ENCODE results near the gene ELFN1. TPM values are rescaled to one million over a fixed set of nuclear protein-coding genes. Genes with fewer than 3 reads are reported as not detected.

ELFN1 gene
- total RNA-seq, 1 donor from 2014 or later, result 1.6 TPM

DNA sequence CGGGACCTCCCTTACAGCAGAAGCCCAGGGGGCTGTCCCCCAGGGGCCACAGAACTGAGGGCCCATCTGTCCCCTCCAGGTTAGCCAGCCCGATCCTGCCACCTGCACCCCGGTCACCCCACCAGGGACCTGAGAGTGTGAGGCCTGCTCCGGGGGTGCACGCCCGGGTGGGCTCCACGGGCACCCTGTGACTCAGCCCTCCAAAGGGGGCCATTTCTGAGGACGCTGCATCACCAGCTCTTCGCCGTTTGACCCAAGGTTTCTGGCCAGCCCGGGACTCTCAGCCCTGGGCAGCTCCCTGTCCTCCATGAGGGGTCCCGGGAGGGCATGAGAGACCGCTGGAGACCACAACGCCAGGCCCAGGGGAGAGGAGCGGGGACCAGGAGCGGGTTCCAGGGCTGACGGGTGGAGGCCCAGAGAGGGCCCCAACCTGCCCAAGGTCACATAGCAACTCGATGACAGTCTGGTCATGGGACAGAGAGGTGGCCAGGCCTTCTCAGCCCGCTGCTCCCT is 79.3 kb downstream of the ELFN1 start:
- peaks cover 0 to 8% (median 2%) of the 10 kb centered on the region in 3 donors for H3K4me1 ChIP-seq (ENCODE audit: control insufficient read depth in 3 of 3, insufficient read depth in 3 of 3, low read length in 3 of 3)
- H3K9ac ChIP-seq (ENCODE audit: low read depth in 1 of 3, low read length in 3 of 3), result no peak overlapping the region
- H3K27me3 ChIP-seq (ENCODE audit: control insufficient read depth in 3 of 3, insufficient read depth in 3 of 3, low read length in 3 of 3), result peaks cover 7 to 35% (median 28%) of the 10 kb centered on the region in 3 donors
- H3K9me3 ChIP-seq (ENCODE audit: control insufficient read depth in 3 of 3, low read length in 3 of 3), result no peaks in the 10 kb centered on the region
- no peaks in the 10 kb centered on the region for H3K36me3 ChIP-seq (ENCODE audit: control insufficient read depth in 3 of 3, insufficient read depth in 3 of 3, low read length in 3 of 3)
- no peak overlapping the region for H3K4me3 ChIP-seq (ENCODE audit: low read length in 3 of 3)
- no peak overlapping the region for H3K27ac ChIP-seq (ENCODE audit: low read depth, low read length)

DNA sequence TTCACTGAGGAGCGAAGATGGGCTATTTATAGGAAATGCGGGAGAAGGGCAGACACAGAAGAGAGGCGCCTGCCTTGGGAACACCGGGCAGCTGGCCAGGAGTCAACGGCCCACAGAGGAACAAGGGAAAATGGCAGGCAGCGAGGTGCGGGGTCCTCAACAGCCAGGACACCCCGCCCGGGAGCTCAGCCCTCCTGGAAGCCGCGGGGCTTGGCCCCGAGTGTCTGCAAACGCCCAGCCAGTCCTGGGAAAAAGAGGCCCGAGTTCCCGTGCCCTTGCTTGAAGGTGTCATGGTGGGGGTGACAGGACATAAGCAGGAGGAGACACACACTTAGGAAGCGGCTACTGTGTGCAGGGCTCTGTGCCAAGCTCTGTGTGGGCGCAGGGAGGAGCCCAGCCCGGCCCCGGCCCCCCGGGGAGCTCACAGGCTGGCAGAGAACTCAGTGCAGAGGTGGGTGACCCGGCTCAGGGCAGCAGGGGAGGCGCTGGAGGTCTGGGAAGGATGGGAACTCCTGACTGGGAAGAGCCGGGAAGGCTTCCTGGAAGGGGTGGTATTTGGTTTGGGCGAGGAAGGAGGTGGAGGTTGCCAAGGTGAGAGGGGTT is 79.9 kb downstream of the ELFN1 start:
- no peak overlapping the region for H3K27ac ChIP-seq (ENCODE audit: low read depth, low read length)
- H3K4me3 ChIP-seq (ENCODE audit: low read length in 3 of 3), result no peak overlapping the region

DNA sequence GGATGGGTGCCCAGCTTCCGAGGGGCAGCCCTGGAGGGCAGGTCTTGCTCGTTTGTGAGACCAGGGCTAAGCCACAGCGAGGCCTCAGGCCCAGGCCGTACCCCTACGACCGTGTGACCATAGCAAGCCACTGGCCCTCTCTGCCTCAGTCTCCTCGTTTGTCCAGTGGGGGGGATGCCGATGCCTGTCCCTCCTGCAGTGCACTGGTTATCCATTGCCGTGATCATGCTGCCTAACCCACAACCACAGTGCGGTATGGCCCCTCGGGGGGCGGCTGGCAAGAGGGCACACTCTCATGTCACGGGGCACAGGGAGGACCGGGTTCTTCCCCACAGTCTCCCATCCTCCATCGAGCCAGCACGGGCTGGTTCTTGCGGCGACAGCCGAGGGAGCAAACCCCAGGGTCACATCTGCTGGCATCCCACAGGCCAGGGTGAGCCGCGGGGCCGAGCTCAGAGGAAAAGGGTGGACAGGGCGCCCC is 80.5 kb downstream of the ELFN1 start:
- H3K27me3 ChIP-seq (ENCODE audit: control insufficient read depth in 3 of 3, insufficient read depth in 3 of 3, low read length in 3 of 3), result peaks cover 8 to 35% (median 30%) of the 10 kb centered on the region in 3 donors
- H3K4me3 ChIP-seq (ENCODE audit: low read length in 3 of 3), result no peak overlapping the region
- H3K4me1 ChIP-seq (ENCODE audit: control insufficient read depth in 3 of 3, insufficient read depth in 3 of 3, low read length in 3 of 3), result peaks cover 0 to 8% (median 2%) of the 10 kb centered on the region in 3 donors
- H3K9me3 ChIP-seq (ENCODE audit: control insufficient read depth in 3 of 3, low read length in 3 of 3), result no peaks in the 10 kb centered on the region
- H3K36me3 ChIP-seq (ENCODE audit: control insufficient read depth in 3 of 3, insufficient read depth in 3 of 3, low read length in 3 of 3), result no peaks in the 10 kb centered on the region
- no peak overlapping the region for H3K27ac ChIP-seq (ENCODE audit: low read depth, low read length)
- no peak overlapping the region for H3K9ac ChIP-seq (ENCODE audit: low read depth in 1 of 3, low read length in 3 of 3)

More for the DNA sequence above, 79.9 kb downstream of the ELFN1 start:
- H3K27me3 ChIP-seq (ENCODE audit: control insufficient read depth in 3 of 3, insufficient read depth in 3 of 3, low read length in 3 of 3), result peaks cover 7 to 35% (median 28%) of the 10 kb centered on the region in 3 donors
- H3K36me3 ChIP-seq (ENCODE audit: control insufficient read depth in 3 of 3, insufficient read depth in 3 of 3, low read length in 3 of 3), result no peaks in the 10 kb centered on the region
- peaks cover 0 to 8% (median 2%) of the 10 kb centered on the region in 3 donors for H3K4me1 ChIP-seq (ENCODE audit: control insufficient read depth in 3 of 3, insufficient read depth in 3 of 3, low read length in 3 of 3)
- no peaks in the 10 kb centered on the region for H3K9me3 ChIP-seq (ENCODE audit: control insufficient read depth in 3 of 3, low read length in 3 of 3)
- no peak overlapping the region for H3K9ac ChIP-seq (ENCODE audit: low read depth in 1 of 3, low read length in 3 of 3)

DNA sequence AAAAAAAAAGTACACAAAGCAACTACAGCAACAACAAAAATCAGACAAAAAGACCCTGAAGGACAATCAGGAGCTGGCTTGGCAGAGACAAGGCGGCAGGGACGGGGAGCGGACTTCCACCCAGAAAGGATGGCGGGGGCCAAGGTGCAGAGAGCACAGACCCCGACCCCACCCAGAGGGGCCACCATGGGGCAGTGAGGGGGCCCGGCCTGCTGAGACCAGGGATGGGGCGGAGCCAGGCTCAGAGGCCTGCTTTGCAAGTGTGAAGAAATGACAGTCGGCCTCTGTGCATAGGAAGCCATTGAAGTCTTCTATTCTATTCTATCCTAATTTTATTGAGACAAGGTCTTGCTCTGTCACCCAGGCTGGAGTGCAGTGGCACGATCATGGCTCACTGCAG is 82.0 kb downstream of the ELFN1 start:
- Histone ChIP-seq H3K9ac (ENCODE audit: low read depth in 1 of 3, low read length in 3 of 3) (no peak overlapping the region), H3K4me3 (ENCODE audit: low read length in 3 of 3) (no peak overlapping the region), H3K36me3 (ENCODE audit: control insufficient read depth in 3 of 3, insufficient read depth in 3 of 3, low read length in 3 of 3) (no peaks in the 10 kb centered on the region), H3K27ac (ENCODE audit: low read depth, low read length) (no peak overlapping the region), H3K4me1 (ENCODE audit: control insufficient read depth in 3 of 3, insufficient read depth in 3 of 3, low read length in 3 of 3) (peaks cover 0 to 8% (median 2%) of the 10 kb centered on the region in 3 donors), H3K27me3 (ENCODE audit: control insufficient read depth in 3 of 3, insufficient read depth in 3 of 3, low read length in 3 of 3) (peaks cover 20 to 44% (median 41%) of the 10 kb centered on the region in 3 donors), H3K9me3 (ENCODE audit: control insufficient read depth in 3 of 3, low read length in 3 of 3) (no peaks in the 10 kb centered on the region)

DNA sequence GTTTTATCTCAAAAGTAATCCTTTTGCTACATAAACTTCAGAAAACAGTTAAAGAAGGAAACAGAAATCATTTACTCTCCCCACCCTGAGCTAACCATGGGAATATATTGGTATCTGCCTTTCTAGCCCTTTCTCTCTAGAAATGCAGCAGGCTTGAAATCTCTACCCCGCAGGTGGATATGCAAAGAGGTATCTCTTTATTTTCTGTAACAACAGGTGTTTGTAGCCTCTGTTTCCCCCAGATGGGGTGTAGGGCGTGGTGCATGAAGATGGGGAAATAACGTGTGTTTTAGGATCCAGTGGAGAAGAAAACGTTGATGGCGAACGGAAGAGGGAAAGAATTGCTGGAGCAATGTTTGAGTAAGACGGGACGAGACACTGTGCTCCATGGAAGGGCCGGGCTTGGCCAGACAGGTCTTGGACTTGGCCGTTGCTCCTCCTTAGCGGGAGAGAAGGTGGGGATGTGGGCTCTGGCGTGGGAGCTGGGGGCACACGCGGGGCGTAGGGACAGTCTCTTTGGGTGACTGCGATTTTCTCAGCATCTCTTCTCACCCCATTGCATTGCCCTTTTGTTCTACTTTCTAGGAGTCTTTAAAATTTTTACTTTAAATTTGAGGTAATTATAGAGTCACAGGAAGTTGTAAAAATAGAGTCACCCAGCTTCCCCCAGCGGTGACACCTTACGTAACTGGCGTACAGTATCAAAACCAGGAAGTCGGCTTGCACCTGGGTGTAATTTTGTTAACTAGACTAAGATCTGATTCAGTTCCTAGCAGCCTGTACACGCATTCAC is 82.9 kb downstream of the ELFN1 start:
- H3K9ac ChIP-seq (ENCODE audit: low read depth in 1 of 3, low read length in 3 of 3), result no peak overlapping the region
- no peak overlapping the region for H3K4me3 ChIP-seq (ENCODE audit: low read length in 3 of 3)
- H3K27ac ChIP-seq (ENCODE audit: low read depth, low read length), result no peak overlapping the region
- H3K9me3 ChIP-seq (ENCODE audit: control insufficient read depth in 3 of 3, low read length in 3 of 3), result no peaks in the 10 kb centered on the region
- H3K36me3 ChIP-seq (ENCODE audit: control insufficient read depth in 3 of 3, insufficient read depth in 3 of 3, low read length in 3 of 3), result no peaks in the 10 kb centered on the region
- H3K27me3 ChIP-seq (ENCODE audit: control insufficient read depth in 3 of 3, insufficient read depth in 3 of 3, low read length in 3 of 3), result peaks cover 25 to 48% (median 44%) of the 10 kb centered on the region in 3 donors
- peaks cover 0 to 8% (median 2%) of the 10 kb centered on the region in 3 donors for H3K4me1 ChIP-seq (ENCODE audit: control insufficient read depth in 3 of 3, insufficient read depth in 3 of 3, low read length in 3 of 3)

DNA sequence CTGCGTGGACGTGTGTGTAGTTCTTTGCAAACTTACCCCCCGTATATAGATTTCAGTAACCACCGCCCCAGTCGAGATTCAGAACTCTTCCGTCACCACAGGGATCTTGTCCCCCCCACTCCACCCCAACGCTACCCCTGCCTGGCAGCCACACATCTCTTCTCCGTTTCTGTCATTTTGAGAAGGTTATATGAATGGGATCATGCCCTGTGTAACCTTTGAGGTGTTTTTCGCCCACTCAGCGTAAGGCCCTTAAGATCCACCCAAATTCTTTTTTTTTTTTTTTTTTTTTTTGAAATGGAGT is 83.4 kb downstream of the ELFN1 start:
- Histone ChIP-seq H3K27me3 (ENCODE audit: control insufficient read depth in 3 of 3, insufficient read depth in 3 of 3, low read length in 3 of 3) (peaks cover 28 to 47% (median 42%) of the 10 kb centered on the region in 3 donors), H3K4me3 (ENCODE audit: low read length in 3 of 3) (no peak overlapping the region), H3K9ac (ENCODE audit: low read depth in 1 of 3, low read length in 3 of 3) (no peak overlapping the region), H3K36me3 (ENCODE audit: control insufficient read depth in 3 of 3, insufficient read depth in 3 of 3, low read length in 3 of 3) (no peaks in the 10 kb centered on the region), H3K4me1 (ENCODE audit: control insufficient read depth in 3 of 3, insufficient read depth in 3 of 3, low read length in 3 of 3) (peaks cover 0 to 8% (median 3%) of the 10 kb centered on the region in 3 donors), H3K27ac (ENCODE audit: low read depth, low read length) (no peak overlapping the region), H3K9me3 (ENCODE audit: control insufficient read depth in 3 of 3, low read length in 3 of 3) (no peaks in the 10 kb centered on the region)

DNA sequence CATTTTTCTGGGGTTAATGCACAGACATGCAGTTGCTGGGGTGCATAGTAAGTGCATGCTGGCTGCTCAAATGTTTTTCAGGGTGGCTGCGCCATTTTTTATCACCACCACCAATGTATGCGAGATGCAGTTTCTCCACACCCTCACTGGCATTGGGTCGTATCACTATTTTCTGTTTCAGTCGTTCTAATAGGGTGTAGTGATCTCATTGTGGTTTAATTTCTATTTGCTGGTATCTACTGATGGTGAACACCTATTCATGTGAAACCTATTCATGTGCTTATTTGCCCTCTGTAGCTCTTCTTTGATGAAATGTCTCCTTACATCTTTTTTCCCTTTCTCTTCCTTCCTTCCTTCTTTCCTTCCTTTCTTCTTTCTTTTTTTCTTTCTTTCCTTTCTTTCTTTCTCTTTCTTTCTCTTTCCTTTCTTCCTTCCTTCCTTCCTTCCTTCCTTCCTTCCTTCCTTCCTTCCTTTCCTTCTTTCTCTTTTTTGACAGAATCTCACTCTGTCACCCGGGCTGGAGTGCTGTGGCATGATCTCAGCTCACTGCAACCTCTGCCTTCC is 84.3 kb downstream of the ELFN1 start:
- Histone ChIP-seq H3K27ac (ENCODE audit: low read depth, low read length) (no peak overlapping the region), H3K9me3 (ENCODE audit: control insufficient read depth in 3 of 3, low read length in 3 of 3) (no peaks in the 10 kb centered on the region), H3K9ac (ENCODE audit: low read depth in 1 of 3, low read length in 3 of 3) (no peak overlapping the region), H3K4me3 (ENCODE audit: low read length in 3 of 3) (no peak overlapping the region), H3K4me1 (ENCODE audit: control insufficient read depth in 3 of 3, insufficient read depth in 3 of 3, low read length in 3 of 3) (peaks cover 0 to 13% (median 11%) of the 10 kb centered on the region in 3 donors), H3K36me3 (ENCODE audit: control insufficient read depth in 3 of 3, insufficient read depth in 3 of 3, low read length in 3 of 3) (no peaks in the 10 kb centered on the region), H3K27me3 (ENCODE audit: control insufficient read depth in 3 of 3, insufficient read depth in 3 of 3, low read length in 3 of 3) (peaks cover 25 to 40% (median 38%) of the 10 kb centered on the region in 3 donors)

DNA sequence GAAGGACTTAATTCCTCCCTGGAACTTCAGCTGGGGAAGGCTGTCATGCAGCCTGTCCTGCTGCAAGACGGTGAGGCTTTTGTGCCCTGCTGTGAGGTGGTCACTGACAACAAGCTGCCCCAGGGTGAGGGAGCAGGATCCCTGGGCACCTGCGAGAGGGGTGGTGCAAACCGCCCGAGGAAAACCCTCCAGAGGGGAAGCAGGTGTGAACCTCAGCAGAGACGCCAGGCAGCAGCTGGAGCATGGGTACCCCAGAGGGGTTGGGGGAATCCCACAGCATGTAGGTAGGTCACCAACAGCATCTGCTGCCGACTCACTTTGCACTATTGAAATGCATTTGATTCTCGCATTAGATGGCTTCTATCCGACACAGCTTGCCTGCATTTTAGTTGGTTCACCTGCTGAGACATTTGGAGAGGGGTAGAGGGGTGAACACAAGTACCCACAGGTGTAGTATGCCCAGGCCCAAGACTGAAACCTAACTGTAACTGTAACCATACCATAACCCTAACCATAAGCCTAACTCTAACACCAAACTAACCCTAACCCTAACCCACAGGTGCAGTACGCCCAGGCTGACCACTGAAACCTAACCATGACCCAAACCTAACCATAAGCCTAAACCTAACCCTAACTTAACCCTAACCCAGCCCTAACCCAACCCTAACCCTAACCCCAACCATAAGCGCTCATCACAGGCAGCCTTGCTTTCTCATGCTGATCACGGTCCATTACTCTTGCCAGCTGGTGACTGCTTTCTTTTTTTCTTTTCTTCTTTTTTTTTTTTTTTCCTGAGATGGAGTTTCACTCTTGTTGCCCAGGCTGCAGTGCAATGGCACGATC is 85.9 kb downstream of the ELFN1 start:
- no peak overlapping the region for H3K9ac ChIP-seq (ENCODE audit: low read depth in 1 of 3, low read length in 3 of 3)
- no peak overlapping the region for H3K4me3 ChIP-seq (ENCODE audit: low read length in 3 of 3)
- H3K27ac ChIP-seq (ENCODE audit: low read depth, low read length), result no peak overlapping the region
- no peaks in the 10 kb centered on the region for H3K9me3 ChIP-seq (ENCODE audit: control insufficient read depth in 3 of 3, low read length in 3 of 3)
- H3K4me1 ChIP-seq (ENCODE audit: control insufficient read depth in 3 of 3, insufficient read depth in 3 of 3, low read length in 3 of 3), result peaks cover 0 to 12% (median 7%) of the 10 kb centered on the region in 3 donors
- H3K27me3 ChIP-seq (ENCODE audit: control insufficient read depth in 3 of 3, insufficient read depth in 3 of 3, low read length in 3 of 3), result peaks cover 25 to 29% (median 26%) of the 10 kb centered on the region in 3 donors
- no peaks in the 10 kb centered on the region for H3K36me3 ChIP-seq (ENCODE audit: control insufficient read depth in 3 of 3, insufficient read depth in 3 of 3, low read length in 3 of 3)

DNA sequence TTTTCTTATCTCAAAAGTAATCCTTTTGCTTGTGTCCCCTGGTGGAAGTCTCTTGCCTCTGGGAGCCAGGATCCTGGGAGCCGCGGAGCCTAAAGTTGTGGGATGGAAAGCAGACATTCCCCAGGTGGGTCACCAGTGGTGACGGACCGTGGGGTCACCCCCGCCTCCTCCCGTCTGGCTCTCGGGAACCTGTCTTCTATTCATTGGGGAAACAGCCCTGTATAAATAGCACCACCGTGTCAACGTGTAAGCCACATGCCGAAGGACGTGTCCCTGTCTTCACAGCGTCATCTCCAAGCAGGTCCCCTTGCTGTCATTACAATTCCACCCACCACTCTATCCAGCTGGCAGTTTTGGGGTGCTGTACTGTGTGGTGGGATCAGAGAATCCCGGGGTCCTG is 87.5 kb downstream of the ELFN1 start:
- Histone ChIP-seq H3K36me3 (ENCODE audit: control insufficient read depth in 3 of 3, insufficient read depth in 3 of 3, low read length in 3 of 3) (no peaks in the 10 kb centered on the region), H3K9me3 (ENCODE audit: control insufficient read depth in 3 of 3, low read length in 3 of 3) (no peaks in the 10 kb centered on the region), H3K27ac (ENCODE audit: low read depth, low read length) (no peak overlapping the region), H3K4me1 (ENCODE audit: control insufficient read depth in 3 of 3, insufficient read depth in 3 of 3, low read length in 3 of 3) (peaks cover 0 to 12% (median 7%) of the 10 kb centered on the region in 3 donors), H3K27me3 (ENCODE audit: control insufficient read depth in 3 of 3, insufficient read depth in 3 of 3, low read length in 3 of 3) (peaks cover 25 to 35% (median 29%) of the 10 kb centered on the region in 3 donors), H3K9ac (ENCODE audit: low read depth in 1 of 3, low read length in 3 of 3) (no peak overlapping the region), H3K4me3 (ENCODE audit: low read length in 3 of 3) (no peak overlapping the region)

Measured in skeletal muscle tissue (tissue), 4 donors.